Ovary (tissue), 9 donors: ENCODE results near the gene COMMD6. TPM values are rescaled to one million over a fixed set of nuclear protein-coding genes. Genes with fewer than 3 reads are reported as not detected.

Experiments used
- DNase-seq, 5 donors: peaks; one replicate each; pipeline ENCODE4 v3.0.0-alpha.2; 2019 to 2020
- H3K27ac ChIP-seq, 2 donors: fragments of 200-600 bp; one replicate each; pipeline versions ENCODE4 v1.5.1 to v1.8.0; 2019 to 2022
- H3K27me3 ChIP-seq: fragments of 200-600 bp; one replicate; pipeline ENCODE4 v1.8.0; 2022
- H3K36me3 ChIP-seq: fragments of 200-600 bp; sonication (generic); one replicate; pipeline ENCODE4 v1.5.1; 2019
- H3K4me1 ChIP-seq: one replicate; pipeline ENCODE4 v1.8.1; 2013; ENCODE audit warnings: mild to moderate bottlenecking, moderate library complexity; ENCODE audit not compliant: insufficient read depth
- H3K4me3 ChIP-seq: fragments of 200-600 bp; sonication (generic); one replicate; pipeline ENCODE4 v1.5.1; 2017
- H3K9me3 ChIP-seq, 2 donors: fragments of 200-600 bp in 1 of 2; sonication (generic) in 1 of 2; one replicate each; pipeline versions ENCODE4 v1.5.1 to v1.8.1; 2013 to 2019; ENCODE audit warnings: mild to moderate bottlenecking in 1 of 2, moderate library complexity in 1 of 2
- EP300 ChIP-seq: sonication (generic); formaldehyde crosslinking; IDR thresholded peaks from one replicate; pipeline ENCODE4 v1.6.1; 2017; ENCODE audit warnings: antibody characterized with exemption
- POLR2A ChIP-seq: fragments of 450-650 bp; IDR thresholded peaks from one replicate; pipeline ENCODE4 v1.6.1; 2017; ENCODE audit warnings: antibody characterized with exemption, mild to moderate bottlenecking, moderate library complexity
- WGBS, 3 donors: extraction: QIAGEN DNeasy Blood & Tissue Kit in 1 of 3; methylation state at CpG; one replicate each; pipeline versions ENCODE4 v1.1.5 to v1.1.7; 2013 to 2017; 5-methylcytosine and 5-hydroxymethylcytosine counted together
- intact Hi-C, 4 donors: fragments of 100-400 bp; cut with DNase I; formaldehyde crosslinking; loops; one replicate each; pipeline versions ENCODE4 v1.11.0 to v1.15.1; 2022 to 2023
- polyA plus RNA-seq, 2 donors: library from polyadenylated mRNA; stranded (reverse); fragments of 200-250 nt in 1 of 2; fragments of 350-450 nt in 1 of 2; fragmentation: Illumina TruSeq in 1 of 2; extraction: RNeasy Lipid Tissue Mini Kit (QIAGEN cat#74804) in 1 of 2; gene quantifications; one replicate each; pipeline ENCODE4 v1.2.3, GENCODE V29; 2013 to 2014
- total RNA-seq, 7 donors: library from RNA; depleted of rRNA in 2 of 7; stranded (reverse); fragments of >200 nt in 2 of 7; fragmentation: NEBNext Ultra II Directional in 3 of 7; extraction: Animal tissue kit (Norgen Biotek cat#: 25700) in 3 of 7; gene quantifications; one replicate each; pipeline versions ENCODE4 v1.1.0 to v1.2.4, GENCODE V29; 2016 to 2023
- TF ChIP-seq, protein P1 (sequence below), 3 donors: fragments of 450-650 bp in 2 of 3; fragments of 200-600 bp in 1 of 3; IDR thresholded peaks; one replicate each; pipeline versions ENCODE4 v1.5.1 to v1.8.0; 2016 to 2022; ENCODE audit warnings: antibody characterized with exemption in 3 of 3, mild to moderate bottlenecking in 1 of 3
- donor health status: DM: no; HTN: no; CAD: no; lungs with moderate emphysema.
- donor health status: DM: no; HTN: no; CAD: no.
- donor health status: Bipolar disorder and iron deficiency.
- donor health status: DM: yes; HTN: yes; CAD: no.
- donor health status: DM: no; HTN: no; CAD: no.
- donor health status: DM: yes; HTN: yes; CAD: no.

Gene COMMD6
- total and polyA plus RNA-seq, 9 donors = 240 to 373 (median 299) TPM

DNA sequence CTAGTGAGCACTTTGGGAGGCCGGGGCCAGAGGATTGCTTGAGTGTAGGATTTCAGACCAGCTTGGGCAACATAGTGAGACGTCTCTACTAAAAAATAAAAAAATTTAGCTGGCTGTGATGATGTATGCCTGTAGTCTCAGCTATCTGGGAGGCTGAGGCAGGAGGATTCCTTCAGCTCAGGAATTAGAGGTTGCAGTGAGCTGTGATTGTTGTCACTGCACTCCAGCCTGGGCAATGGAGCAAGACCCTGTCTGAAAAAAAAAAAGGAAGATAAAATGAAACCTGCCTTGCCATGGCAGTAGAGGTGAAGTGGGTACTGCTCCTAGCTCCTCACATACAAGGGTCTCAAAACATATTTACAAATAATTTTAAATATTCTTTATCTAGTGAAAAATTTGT lies 19.3 kb upstream of the COMMD6 start:
- no peak for DNase-seq

DNA sequence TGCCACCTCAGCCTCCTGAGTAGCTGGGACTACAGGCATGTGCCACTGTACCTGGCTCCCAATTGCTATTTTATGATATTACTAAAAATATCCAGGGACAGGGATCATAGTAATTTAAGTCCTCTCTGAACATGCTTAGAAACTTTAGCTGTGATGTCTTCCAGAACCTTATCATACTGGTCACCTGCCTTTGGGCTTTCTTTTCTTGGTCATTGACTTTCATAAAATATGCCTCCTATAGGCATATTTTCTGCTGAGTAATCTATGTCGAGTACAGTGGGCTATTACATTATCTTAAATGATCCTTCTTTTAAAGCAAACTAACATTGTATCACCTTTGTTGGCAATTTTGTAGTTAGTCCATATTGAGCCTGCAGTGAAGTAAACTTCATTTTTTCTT lies 18.2 kb upstream of the COMMD6 start:
- no peaks in the 10 kb centered on the region for H3K9me3 ChIP-seq
- TF ChIP-seq POLR2A = no peak
- TF ChIP-seq, protein P1, sequence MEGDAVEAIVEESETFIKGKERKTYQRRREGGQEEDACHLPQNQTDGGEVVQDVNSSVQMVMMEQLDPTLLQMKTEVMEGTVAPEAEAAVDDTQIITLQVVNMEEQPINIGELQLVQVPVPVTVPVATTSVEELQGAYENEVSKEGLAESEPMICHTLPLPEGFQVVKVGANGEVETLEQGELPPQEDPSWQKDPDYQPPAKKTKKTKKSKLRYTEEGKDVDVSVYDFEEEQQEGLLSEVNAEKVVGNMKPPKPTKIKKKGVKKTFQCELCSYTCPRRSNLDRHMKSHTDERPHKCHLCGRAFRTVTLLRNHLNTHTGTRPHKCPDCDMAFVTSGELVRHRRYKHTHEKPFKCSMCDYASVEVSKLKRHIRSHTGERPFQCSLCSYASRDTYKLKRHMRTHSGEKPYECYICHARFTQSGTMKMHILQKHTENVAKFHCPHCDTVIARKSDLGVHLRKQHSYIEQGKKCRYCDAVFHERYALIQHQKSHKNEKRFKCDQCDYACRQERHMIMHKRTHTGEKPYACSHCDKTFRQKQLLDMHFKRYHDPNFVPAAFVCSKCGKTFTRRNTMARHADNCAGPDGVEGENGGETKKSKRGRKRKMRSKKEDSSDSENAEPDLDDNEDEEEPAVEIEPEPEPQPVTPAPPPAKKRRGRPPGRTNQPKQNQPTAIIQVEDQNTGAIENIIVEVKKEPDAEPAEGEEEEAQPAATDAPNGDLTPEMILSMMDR (IDR thresholded peaks at IDR 0.05) = no peak

More for the DNA sequence above, 19.3 kb upstream of the COMMD6 start:
- Histone ChIP-seq H3K27ac (no peak overlapping the region), H3K4me1 (no peaks in the 10 kb centered on the region), H3K9me3 (no peaks in the 10 kb centered on the region), H3K4me3 (no peak overlapping the region), H3K36me3 (no peaks in the 10 kb centered on the region), H3K27me3 (no peaks in the 10 kb centered on the region)
- TF ChIP-seq, protein P1 (IDR thresholded peaks at IDR 0.05) = no peak
- no peak for TF ChIP-seq POLR2A
- TF ChIP-seq EP300 = no peak
- WGBS, 3 donors = 86 to 92% (median 91%) methylated on average over 2 of the region's 2 CpGs
- intact Hi-C loops = no loop called here

DNA sequence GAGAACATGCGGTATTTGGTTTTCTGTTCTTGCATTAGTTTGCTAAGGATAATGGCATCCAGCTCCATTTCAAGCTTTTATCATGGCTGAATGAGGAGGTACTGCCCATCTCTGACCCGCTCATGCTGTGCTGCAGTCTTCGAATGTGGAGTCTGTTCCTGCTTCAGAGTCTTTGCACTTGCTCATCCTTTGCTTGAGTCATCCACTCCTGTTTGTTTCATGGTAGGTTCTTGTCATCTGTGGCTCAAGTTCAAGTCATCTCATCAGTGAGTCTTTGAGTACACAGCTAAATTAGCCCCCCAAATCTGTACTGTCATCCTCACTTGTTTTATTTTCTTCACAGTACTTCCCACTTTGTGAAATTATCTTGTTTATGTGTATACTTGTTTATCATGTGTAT lies 17.3 kb upstream of the COMMD6 start:
- intact Hi-C loops = loop anchor here in 1 of 4 donors (5.0 kb wide), 1 partner anchor 183 kb away; no protein-coding TSS in a partner anchor
- Histone ChIP-seq H3K36me3 (no peaks in the 10 kb centered on the region), H3K27ac (no peak overlapping the region), H3K27me3 (no peaks in the 10 kb centered on the region), H3K4me1 (no peaks in the 10 kb centered on the region), H3K9me3 (no peaks in the 10 kb centered on the region), H3K4me3 (no peak overlapping the region)
- 97 to 99% (median 98%) methylated on average over 3 of the region's 3 CpGs for WGBS, 3 donors
- no peak for DNase-seq
- TF ChIP-seq, protein P1 (IDR thresholded peaks at IDR 0.05) = no peak
- TF ChIP-seq EP300 = no peak
- no peak for TF ChIP-seq POLR2A

More for the DNA sequence above, 18.2 kb upstream of the COMMD6 start:
- Histone ChIP-seq H3K36me3 (no peaks in the 10 kb centered on the region), H3K4me3 (no peak overlapping the region), H3K4me1 (no peaks in the 10 kb centered on the region), H3K27ac (no peak overlapping the region), H3K27me3 (no peaks in the 10 kb centered on the region)
- DNase-seq = no peak
- WGBS, 3 donors = 83 to 91% (median 85%) methylated on average over 1 of the region's 1 CpG
- intact Hi-C loops = no loop called here

- DNase-seq = no peak
- Histone ChIP-seq H3K4me1 (no peaks in the 10 kb centered on the region), H3K36me3 (no peaks in the 10 kb centered on the region), H3K27me3 (no peaks in the 10 kb centered on the region), H3K27ac (no peak overlapping the region), H3K4me3 (no peak overlapping the region), H3K9me3 (no peaks in the 10 kb centered on the region)
- 97 to 100% (median 100%) methylated on average over 1 of the region's 1 CpG for WGBS, 3 donors
- intact Hi-C loops = loop anchor here in 1 of 4 donors (5.0 kb wide), 1 partner anchor 182 kb away; no protein-coding TSS in a partner anchor
- TF ChIP-seq POLR2A (no peak), EP300 (no peak)
- TF ChIP-seq, protein P1 (IDR thresholded peaks at IDR 0.05) = no peak
Measured at GRCh38 chr13:75554464-75554863, 16.8 kb upstream of the COMMD6 start.
